ENCODE data around the gene SETD2.
"Not testable (repeated sequence)": the region's sequence is repeated elsewhere in the genome, so short reads cannot be mapped to it uniquely, and the experiment has no call there.

SETD2 gene

DNA sequence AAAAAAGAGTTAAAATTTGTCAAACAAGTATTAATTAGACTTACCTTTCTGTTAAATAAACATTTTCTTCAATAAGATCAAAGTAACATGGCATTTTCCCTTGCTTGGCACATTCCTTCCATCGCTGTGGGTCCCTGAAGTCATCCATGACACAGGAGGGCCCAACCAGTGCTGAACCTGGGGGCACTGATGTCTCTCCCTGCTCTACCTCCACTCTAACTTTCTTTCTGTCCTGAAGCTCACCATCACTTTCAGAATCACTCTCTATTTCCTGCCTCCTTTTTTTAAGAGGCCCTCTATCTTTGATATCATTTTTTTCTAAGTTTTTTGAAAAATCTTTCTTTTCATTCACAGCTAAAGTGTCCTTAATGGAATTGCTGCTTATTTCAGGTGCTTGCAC, 43.8 kb downstream of the SETD2 start:
- Histone ChIP-seq H3K36me3 (ENCODE audit: insufficient read depth, low read length) (peaks cover 90% of the 10 kb centered on the region), H3F3A (ENCODE audit: insufficient read depth, low read length) (no peaks in the 10 kb centered on the region), H3K27me3 (ENCODE audit: insufficient read depth, low read length) (no peaks in the 10 kb centered on the region), H4K20me1 (ENCODE audit: insufficient read depth, low read length) (no peaks in the 10 kb centered on the region), H3K9ac (ENCODE audit: low read length) (no peak overlapping the region), H3K27ac (ENCODE audit: low read depth, low read length, poor library complexity, severe bottlenecking) (no peak overlapping the region), H3K4me3 (ENCODE audit: low read depth, low read length, poor library complexity, severe bottlenecking) (no peak overlapping the region), H2AFZ (ENCODE audit: low read length) (no peak overlapping the region), H3K4me1 (ENCODE audit: insufficient read depth, low read length, severe bottlenecking) (no peaks in the 10 kb centered on the region), H3K79me2 (ENCODE audit: insufficient read depth, low read length) (0 out of 2 replicates have a peak, but pooled peaks cover 2% of the 10 kb centered on the region), H3K9me2 (ENCODE audit: low read depth, low read length) (no peaks in the 10 kb centered on the region), H3K9me3 (ENCODE audit: low read length) (peaks cover 8% of the 10 kb centered on the region), H3K4me2 (ENCODE audit: low read length) (no peak overlapping the region)
- TF ChIP-seq EZH2 (IDR thresholded peaks at IDR 0.05; ENCODE audit: borderline replicate concordance, low read length) = no peak
- TF ChIP-seq, protein P1, sequence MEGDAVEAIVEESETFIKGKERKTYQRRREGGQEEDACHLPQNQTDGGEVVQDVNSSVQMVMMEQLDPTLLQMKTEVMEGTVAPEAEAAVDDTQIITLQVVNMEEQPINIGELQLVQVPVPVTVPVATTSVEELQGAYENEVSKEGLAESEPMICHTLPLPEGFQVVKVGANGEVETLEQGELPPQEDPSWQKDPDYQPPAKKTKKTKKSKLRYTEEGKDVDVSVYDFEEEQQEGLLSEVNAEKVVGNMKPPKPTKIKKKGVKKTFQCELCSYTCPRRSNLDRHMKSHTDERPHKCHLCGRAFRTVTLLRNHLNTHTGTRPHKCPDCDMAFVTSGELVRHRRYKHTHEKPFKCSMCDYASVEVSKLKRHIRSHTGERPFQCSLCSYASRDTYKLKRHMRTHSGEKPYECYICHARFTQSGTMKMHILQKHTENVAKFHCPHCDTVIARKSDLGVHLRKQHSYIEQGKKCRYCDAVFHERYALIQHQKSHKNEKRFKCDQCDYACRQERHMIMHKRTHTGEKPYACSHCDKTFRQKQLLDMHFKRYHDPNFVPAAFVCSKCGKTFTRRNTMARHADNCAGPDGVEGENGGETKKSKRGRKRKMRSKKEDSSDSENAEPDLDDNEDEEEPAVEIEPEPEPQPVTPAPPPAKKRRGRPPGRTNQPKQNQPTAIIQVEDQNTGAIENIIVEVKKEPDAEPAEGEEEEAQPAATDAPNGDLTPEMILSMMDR (IDR thresholded peaks at IDR 0.05; ENCODE audit: low read length) = no peak

GRCh38 chr3:47119387-47119786, 44.5 kb downstream of the SETD2 start:
- H3K4me2 ChIP-seq (ENCODE audit: low read length); H4K20me1 ChIP-seq (ENCODE audit: insufficient read depth, low read length); H3F3A ChIP-seq (ENCODE audit: insufficient read depth, low read length); H3K9me2 ChIP-seq (ENCODE audit: low read depth, low read length); H3K27me3 ChIP-seq (ENCODE audit: insufficient read depth, low read length); H3K4me1 ChIP-seq (ENCODE audit: insufficient read depth, low read length, severe bottlenecking); H3K9me3 ChIP-seq (ENCODE audit: low read length); H3K9ac ChIP-seq (ENCODE audit: low read length); H3K79me2 ChIP-seq (ENCODE audit: insufficient read depth, low read length); H2AFZ ChIP-seq (ENCODE audit: low read length); H3K4me3 ChIP-seq (ENCODE audit: low read depth, low read length, poor library complexity, severe bottlenecking); H3K27ac ChIP-seq (ENCODE audit: low read depth, low read length, poor library complexity, severe bottlenecking): not testable (repeated sequence)
- H3K36me3 ChIP-seq (ENCODE audit: insufficient read depth, low read length) = peaks cover 90% of the 10 kb centered on the region

DNA sequence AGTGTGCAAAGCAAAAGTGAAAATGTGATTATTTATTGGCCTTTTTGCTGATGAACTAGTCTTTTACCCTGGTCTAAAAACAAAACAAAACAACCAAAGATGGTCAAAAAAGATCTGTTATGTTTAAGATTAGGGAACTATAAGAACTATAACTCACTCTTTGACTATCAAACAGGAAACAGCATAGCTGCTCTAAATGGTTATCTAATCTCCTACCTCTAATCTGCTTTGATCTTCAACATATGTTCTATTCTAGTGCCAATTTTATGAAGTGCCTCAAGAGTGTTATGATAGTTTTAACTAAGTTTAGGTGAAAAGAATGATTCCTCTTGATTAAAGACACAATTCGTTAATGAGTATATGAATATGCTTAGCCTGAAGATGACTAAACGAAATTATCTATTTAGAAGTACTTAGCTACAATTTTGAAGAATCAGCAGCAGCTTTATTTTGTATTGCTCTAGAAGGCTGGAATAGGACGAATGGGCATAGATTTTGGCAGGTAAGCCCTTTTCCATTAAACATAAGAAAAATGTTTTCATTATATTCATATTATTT, 46.0 kb downstream of the SETD2 start:
- peaks cover 90% of the 10 kb centered on the region for H3K36me3 ChIP-seq (ENCODE audit: insufficient read depth, low read length)
- H3K27ac ChIP-seq (ENCODE audit: low read depth, low read length, poor library complexity, severe bottlenecking) = no peak overlapping the region
- H3K27me3 ChIP-seq (ENCODE audit: insufficient read depth, low read length) = no peaks in the 10 kb centered on the region

GRCh38 chr3:47115524-47115923, 48.4 kb downstream of the SETD2 start:
- peaks cover 84% of the 10 kb centered on the region for H3K36me3 ChIP-seq (ENCODE audit: insufficient read depth, low read length)
- H4K20me1 ChIP-seq (ENCODE audit: insufficient read depth, low read length); H3K4me1 ChIP-seq (ENCODE audit: insufficient read depth, low read length, severe bottlenecking); H3K9me3 ChIP-seq (ENCODE audit: low read length); H3K27me3 ChIP-seq (ENCODE audit: insufficient read depth, low read length); H3K4me3 ChIP-seq (ENCODE audit: low read depth, low read length, poor library complexity, severe bottlenecking); H3K27ac ChIP-seq (ENCODE audit: low read depth, low read length, poor library complexity, severe bottlenecking); H3F3A ChIP-seq (ENCODE audit: insufficient read depth, low read length); H3K9me2 ChIP-seq (ENCODE audit: low read depth, low read length); H3K9ac ChIP-seq (ENCODE audit: low read length); H3K79me2 ChIP-seq (ENCODE audit: insufficient read depth, low read length); H3K4me2 ChIP-seq (ENCODE audit: low read length); H2AFZ ChIP-seq (ENCODE audit: low read length): not testable (repeated sequence)

More for the DNA sequence above, 46.0 kb downstream of the SETD2 start:
- no peak overlapping the region for H3K4me2 ChIP-seq (ENCODE audit: low read length)
- H2AFZ ChIP-seq (ENCODE audit: low read length) = no peak overlapping the region
- H3K79me2 ChIP-seq (ENCODE audit: insufficient read depth, low read length) = 0 out of 2 replicates have a peak, but pooled peaks cover 3% of the 10 kb centered on the region
- no peaks in the 10 kb centered on the region for H3F3A ChIP-seq (ENCODE audit: insufficient read depth, low read length)
- H3K4me3 ChIP-seq (ENCODE audit: low read depth, low read length, poor library complexity, severe bottlenecking) = no peak overlapping the region
- H3K9me2 ChIP-seq (ENCODE audit: low read depth, low read length) = no peaks in the 10 kb centered on the region
- H3K4me1 ChIP-seq (ENCODE audit: insufficient read depth, low read length, severe bottlenecking) = peaks cover 8% of the 10 kb centered on the region
- H3K9me3 ChIP-seq (ENCODE audit: low read length) = peaks cover 8% of the 10 kb centered on the region
- TF ChIP-seq EZH2 (IDR thresholded peaks at IDR 0.05; ENCODE audit: borderline replicate concordance, low read length) = no peak
- TF ChIP-seq, protein P1 (IDR thresholded peaks at IDR 0.05; ENCODE audit: low read length) = no peak
- H3K9ac ChIP-seq (ENCODE audit: low read length) = no peak overlapping the region
- H4K20me1 ChIP-seq (ENCODE audit: insufficient read depth, low read length) = no peaks in the 10 kb centered on the region

All from OCI-LY1 (cell line).